AG04450 (cell line): Measurements from ENCODE around the gene XAGE1A. TPM values are rescaled to one million over a fixed set of nuclear protein-coding genes. Genes with fewer than 3 reads are reported as not detected.
"Not testable (repeated sequence)": the region's sequence is repeated elsewhere in the genome, so short reads cannot be mapped to it uniquely, and the experiment has no call there.

Experiments used
- CTCF ChIA-PET: fragments of 300-600, 350-600 bp; formaldehyde crosslinking; extraction: SDS; loops from one replicate; lab custom pipeline; 2022; ENCODE audit warnings: antibody characterized with exemption, inconsistent platforms; lab: Charles Lee
- POLR2A ChIA-PET: fragments of 350-600 bp; formaldehyde crosslinking; extraction: SDS; loops from one replicate; lab custom pipeline; 2021; ENCODE audit warnings: antibody characterized with exemption, inconsistent platforms; lab: Yijun Ruan, JAX
- DNase-seq: peaks from one replicate; pipeline ENCODE4 v3.0.0-alpha.2; 2011; ENCODE audit warnings: low read depth, low spot score
- H3K27ac ChIP-seq: one replicate; pipeline ENCODE4 v1.5.1; 2012; ENCODE audit warnings: low read depth, low read length, control low read depth
- H3K27me3 ChIP-seq: one replicate; pipeline ENCODE4 v1.6.0; 2012; ENCODE audit warnings: low read length; ENCODE audit not compliant: control insufficient read depth, insufficient read depth
- H3K4me3 ChIP-seq: 2 replicates; pipeline ENCODE4 v1.5.1; 2011; ENCODE audit warnings: mild to moderate bottlenecking, low read depth, low read length, control low read depth
- H3K9me3 ChIP-seq: 2 replicates; pipeline ENCODE4 v1.5.1; 2012; ENCODE audit warnings: low read length; ENCODE audit not compliant: control insufficient read depth, insufficient read depth
- CTCF ChIP-seq: IDR thresholded peaks from 2 replicates; pipeline ENCODE4 v1.5.1; 2011; ENCODE audit warnings: low read depth, low read length, control low read depth, inconsistent platforms
- polyA minus RNA-seq: library from RNA; depleted of rRNA, polyadenylated mRNA; stranded (reverse); fragments of >200 nt; gene quantifications from 2 replicates; pipeline ENCODE4 v1.2.3, GENCODE V29; 2011; rRNA and poly(A)+ RNA removed
- polyA plus RNA-seq: library from polyadenylated mRNA; depleted of rRNA; stranded (reverse); fragments of >200 nt; gene quantifications from 2 replicates; pipeline ENCODE4 v1.2.3, GENCODE V29; 2011; rRNA removed

XAGE1A gene
- polyA plus RNA-seq (not detected in 2 replicates), polyA minus RNA-seq (not detected in 2 replicates)

- H3K9me3 ChIP-seq, H3K27me3 ChIP-seq, DNase-seq, POLR2A ChIA-PET, H3K27ac ChIP-seq, H3K4me3 ChIP-seq, CTCF ChIA-PET: not testable (repeated sequence)
These were observed at the start of gene XAGE1A for GRCh38 chrX:52495545-52496418. Gene XAGE1A (plus strand): TSS chrX:52495808. CDS start chrX:52497362, 1,554 bp downstream.

GRCh38 chrX:52452031-52452430 lies 43.6 kb upstream of the XAGE1A start:
- CTCF ChIA-PET, H3K27ac ChIP-seq, H3K9me3 ChIP-seq, POLR2A ChIA-PET, H3K4me3 ChIP-seq, H3K27me3 ChIP-seq, DNase-seq: not testable (repeated sequence)

GRCh38 chrX:52471301-52471700 lies 24.3 kb upstream of the XAGE1A start:
- H3K9me3 ChIP-seq, CTCF ChIA-PET, H3K27ac ChIP-seq, DNase-seq, H3K4me3 ChIP-seq, H3K27me3 ChIP-seq, POLR2A ChIA-PET: not testable (repeated sequence)

- POLR2A ChIA-PET, DNase-seq, CTCF ChIA-PET: not testable (repeated sequence)
These were observed 788 bp downstream of the XAGE1A start for GRCh38 chrX:52496419-52496772.

GRCh38 chrX:52501362-52501761 lies 5.8 kb downstream of the XAGE1A start:
- H3K27me3 ChIP-seq, POLR2A ChIA-PET, H3K9me3 ChIP-seq, H3K27ac ChIP-seq, DNase-seq, H3K4me3 ChIP-seq, CTCF ChIA-PET: not testable (repeated sequence)

More at GRCh38 chrX:52496419-52496772, 788 bp downstream of the XAGE1A start:
- H3K9me3 ChIP-seq, H3K27ac ChIP-seq, H3K27me3 ChIP-seq, H3K4me3 ChIP-seq: not testable (repeated sequence)

GRCh38 chrX:52504551-52504950 lies 8.9 kb downstream of the XAGE1A start:
- DNase-seq: no peak
- Histone ChIP-seq H3K27me3 (no peaks in the 10 kb centered on the region), H3K27ac (no peak overlapping the region), H3K9me3 (no peaks in the 10 kb centered on the region), H3K4me3 (no peak overlapping the region)
- no peak for TF ChIP-seq CTCF
- CTCF ChIA-PET: no interaction called here
- POLR2A ChIA-PET: no interaction called here

GRCh38 chrX:52507331-52507730 lies 11.7 kb downstream of the XAGE1A start:
- Histone ChIP-seq H3K27me3 (no peaks in the 10 kb centered on the region), H3K4me3 (no peak overlapping the region), H3K9me3 (no peaks in the 10 kb centered on the region), H3K27ac (no peak overlapping the region)
- ChIA-PET CTCF (no interaction called here), POLR2A (no interaction called here)
- no peak for TF ChIP-seq CTCF
- no peak for DNase-seq
